BLaER1 (cell line): ENCODE results near the gene TMEM237.
"Not testable (repeated sequence)": the region's sequence is repeated elsewhere in the genome, so short reads cannot be mapped to it uniquely, and the experiment has no call there.

ENCODE experiments used
- H3K27ac ChIP-seq: shearing (Covaris generic); formaldehyde crosslinking; 2 replicates; pipeline ENCODE4 v1.8.1; 2022
- H3K27me3 ChIP-seq: shearing (Covaris generic); formaldehyde crosslinking; 2 replicates; pipeline ENCODE4 v1.8.1; 2022
- H3K36me3 ChIP-seq: shearing (Covaris generic); formaldehyde crosslinking; 2 replicates; pipeline ENCODE4 v1.8.1; 2022
- H3K4me1 ChIP-seq: shearing (Covaris generic); formaldehyde crosslinking; 2 replicates; pipeline ENCODE4 v1.8.1; 2022
- H3K4me2 ChIP-seq: shearing (Covaris generic); formaldehyde crosslinking; 2 replicates; pipeline ENCODE4 v1.8.1; 2022
- H3K4me3 ChIP-seq: shearing (Covaris generic); formaldehyde crosslinking; 2 replicates; pipeline ENCODE4 v1.8.1; 2022
- H3K9ac ChIP-seq: shearing (Covaris generic); formaldehyde crosslinking; 2 replicates; pipeline ENCODE4 v1.8.1; 2022
- H3K9me3 ChIP-seq: shearing (Covaris generic); formaldehyde crosslinking; 2 replicates; pipeline ENCODE4 v1.8.1; 2022
- H4K20me1 ChIP-seq: shearing (Covaris generic); formaldehyde crosslinking; 2 replicates; pipeline ENCODE4 v1.8.1; 2022
- Cebpa-rat ChIP-seq: shearing (Covaris generic); IDR thresholded peaks from 2 replicates; pipeline ENCODE4 v1.8.1; 2022

The TMEM237 gene

GRCh38 chr2:201643216-201643890, at the start of gene TMEM237:
Gene TMEM237, minus strand, starts transcription at chr2:201643503. Its CDS starts 103 bp downstream, at chr2:201643400.
- H3K4me3 ChIP-seq = peak within 1 kb of the TSS; percentile 94
- H3K36me3 ChIP-seq = peaks cover 11% of the 10 kb centered on the region
- H3K9ac ChIP-seq = peak within 1 kb of the TSS; percentile 87
- H3K27me3 ChIP-seq = no peaks in the 10 kb centered on the region
- no peaks in the 10 kb centered on the region for H4K20me1 ChIP-seq
- H3K27ac ChIP-seq = peak within 1 kb of the TSS; percentile 86
- no peaks in the 10 kb centered on the region for H3K9me3 ChIP-seq
- no peak for TF ChIP-seq Cebpa-rat
- peak within 1 kb of the TSS; percentile 92 for H3K4me2 ChIP-seq
- H3K4me1 ChIP-seq = peaks cover 25% of the 10 kb centered on the region

- H3K4me2 ChIP-seq = no peak overlapping the region
- H4K20me1 ChIP-seq = no peaks in the 10 kb centered on the region
- no peak for TF ChIP-seq Cebpa-rat
- no peaks in the 10 kb centered on the region for H3K27me3 ChIP-seq
- H3K36me3 ChIP-seq = no peaks in the 10 kb centered on the region
- H3K27ac ChIP-seq = no peak overlapping the region
- no peak overlapping the region for H3K9ac ChIP-seq
- H3K9me3 ChIP-seq = no peaks in the 10 kb centered on the region
- H3K4me1 ChIP-seq = no peaks in the 10 kb centered on the region
- H3K4me3 ChIP-seq = no peak overlapping the region
These were observed 41.9 kb upstream of the TMEM237 start for GRCh38 chr2:201685156-201685555.

- H3K9ac ChIP-seq = no peak overlapping the region
- H4K20me1 ChIP-seq = no peaks in the 10 kb centered on the region
- no peaks in the 10 kb centered on the region for H3K27me3 ChIP-seq
- H3K4me2 ChIP-seq = no peak overlapping the region
- H3K27ac ChIP-seq = no peak overlapping the region
- no peak overlapping the region for H3K4me3 ChIP-seq
- no peaks in the 10 kb centered on the region for H3K36me3 ChIP-seq
- peaks cover 6% of the 10 kb centered on the region for H3K4me1 ChIP-seq
- no peaks in the 10 kb centered on the region for H3K9me3 ChIP-seq
- no peak for TF ChIP-seq Cebpa-rat
These were observed 37.4 kb upstream of the TMEM237 start for GRCh38 chr2:201680743-201681142.

- Histone ChIP-seq H3K27me3 (no peaks in the 10 kb centered on the region), H3K9me3 (no peaks in the 10 kb centered on the region), H3K4me2 (no peak overlapping the region), H3K27ac (no peak overlapping the region), H3K36me3 (no peaks in the 10 kb centered on the region), H3K9ac (no peak overlapping the region), H3K4me1 (peaks cover 6% of the 10 kb centered on the region), H4K20me1 (no peaks in the 10 kb centered on the region), H3K4me3 (no peak overlapping the region)
- no peak for TF ChIP-seq Cebpa-rat
These were observed 35.1 kb upstream of the TMEM237 start for GRCh38 chr2:201678401-201678800.

GRCh38 chr2:201675454-201675853, 32.2 kb upstream of the TMEM237 start:
- no peak for TF ChIP-seq Cebpa-rat
- H3K4me3 ChIP-seq = no peak overlapping the region

GRCh38 chr2:201674794-201675193, 31.5 kb upstream of the TMEM237 start:
- Histone ChIP-seq H3K4me1 (peaks cover 6% of the 10 kb centered on the region), H3K27ac (no peak overlapping the region), H3K27me3 (no peaks in the 10 kb centered on the region), H3K9ac (no peak overlapping the region), H3K4me2 (no peak overlapping the region), H3K4me3 (no peak overlapping the region), H3K9me3 (0 out of 2 replicates have a peak, but pooled peaks cover 11% of the 10 kb centered on the region), H4K20me1 (no peaks in the 10 kb centered on the region), H3K36me3 (no peaks in the 10 kb centered on the region)
- TF ChIP-seq Cebpa-rat = no peak

More at GRCh38 chr2:201675454-201675853, 32.2 kb upstream of the TMEM237 start:
- H3K4me1 ChIP-seq = peaks cover 6% of the 10 kb centered on the region
- H4K20me1 ChIP-seq = no peaks in the 10 kb centered on the region
- no peaks in the 10 kb centered on the region for H3K27me3 ChIP-seq
- H3K9me3 ChIP-seq = 0 out of 2 replicates have a peak, but pooled peaks cover 11% of the 10 kb centered on the region
- H3K9ac ChIP-seq = no peak overlapping the region
- no peak overlapping the region for H3K27ac ChIP-seq
- no peaks in the 10 kb centered on the region for H3K36me3 ChIP-seq
- no peak overlapping the region for H3K4me2 ChIP-seq

GRCh38 chr2:201674298-201674697, 31.0 kb upstream of the TMEM237 start:
- no peak for TF ChIP-seq Cebpa-rat
- H3K36me3 ChIP-seq = no peaks in the 10 kb centered on the region

GRCh38 chr2:201673546-201673945, 30.2 kb upstream of the TMEM237 start:
- Histone ChIP-seq H3K27ac (no peak overlapping the region), H3K9ac (no peak overlapping the region), H3K36me3 (no peaks in the 10 kb centered on the region), H3K9me3 (0 out of 2 replicates have a peak, but pooled peaks cover 11% of the 10 kb centered on the region), H3K27me3 (no peaks in the 10 kb centered on the region), H3K4me1 (peaks cover 6% of the 10 kb centered on the region), H4K20me1 (no peaks in the 10 kb centered on the region), H3K4me3 (no peak overlapping the region), H3K4me2 (no peak overlapping the region)
- no peak for TF ChIP-seq Cebpa-rat

More at GRCh38 chr2:201674298-201674697, 31.0 kb upstream of the TMEM237 start:
- no peak overlapping the region for H3K4me3 ChIP-seq
- 0 out of 2 replicates have a peak, but pooled peaks cover 11% of the 10 kb centered on the region for H3K9me3 ChIP-seq
- no peaks in the 10 kb centered on the region for H4K20me1 ChIP-seq
- H3K9ac ChIP-seq = no peak overlapping the region
- no peak overlapping the region for H3K27ac ChIP-seq
- no peak overlapping the region for H3K4me2 ChIP-seq
- H3K4me1 ChIP-seq = peaks cover 6% of the 10 kb centered on the region
- no peaks in the 10 kb centered on the region for H3K27me3 ChIP-seq

GRCh38 chr2:201671205-201671604, 27.9 kb upstream of the TMEM237 start:
- not testable (repeated sequence) for H4K20me1 ChIP-seq, H3K27ac ChIP-seq, H3K4me1 ChIP-seq, H3K36me3 ChIP-seq, H3K27me3 ChIP-seq, H3K4me3 ChIP-seq, H3K9ac ChIP-seq
- Histone ChIP-seq H3K9me3 (0 out of 2 replicates have a peak, but pooled peaks cover 11% of the 10 kb centered on the region), H3K4me2 (peak overlapping the region; percentile 17; the same call in 1 of the 2 replicates)

- Histone ChIP-seq H3K4me2 (no peak overlapping the region), H3K4me1 (no peaks in the 10 kb centered on the region), H4K20me1 (no peaks in the 10 kb centered on the region), H3K4me3 (no peak overlapping the region), H3K9ac (no peak overlapping the region), H3K27ac (no peak overlapping the region), H3K36me3 (no peaks in the 10 kb centered on the region), H3K9me3 (0 out of 2 replicates have a peak, but pooled peaks cover 11% of the 10 kb centered on the region), H3K27me3 (no peaks in the 10 kb centered on the region)
- no peak for TF ChIP-seq Cebpa-rat
These were observed 26.6 kb upstream of the TMEM237 start for GRCh38 chr2:201669865-201670264.
